Panc1 (cell line): ENCODE data around the gene ZFX.

ENCODE experiments used
- CTCF ChIP-seq: fragments of 450-650 bp; IDR thresholded peaks from 2 replicates; pipeline ENCODE4 v1.5.1; 2017; ENCODE audit warnings: mild to moderate bottlenecking
- POLR2AphosphoS5 ChIP-seq: IDR thresholded peaks from 2 replicates; pipeline ENCODE4 v1.6.1; 2012; ENCODE audit warnings: mild to moderate bottlenecking, low read depth, low read length, moderate library complexity
- REST ChIP-seq, 2 experiments: IDR thresholded peaks; 2 replicates each; pipeline ENCODE4 v1.6.1; 2011 to 2012; ENCODE audit warnings: low read depth in 2 of 2, control low read depth in 1 of 2, low read length in 1 of 2, mild to moderate bottlenecking in 1 of 2, moderate library complexity in 1 of 2; ENCODE audit not compliant: insufficient read depth in 1 of 2

GRCh38 chrX:24169211-24169610 is 19.7 kb downstream of the ZFX start:
- TF ChIP-seq CTCF = no peak
- no peak for TF ChIP-seq POLR2AphosphoS5
- TF ChIP-seq REST (IDR thresholded peaks at IDR 0.05; ENCODE audit: insufficient read depth in 1 of 2, low read depth in 2 of 2, low read length in 1 of 2) = no peak
